Smooth muscle cell (in vitro differentiated cells): ENCODE results near the gene CST9L. TPM values are rescaled to one million over a fixed set of nuclear protein-coding genes. Genes with fewer than 3 reads are reported as not detected.

Source experiments
- DNase-seq: peaks from one replicate; lab custom pipeline; 2025; ENCODE audit not compliant: unreplicated experiment; lab: John Stamatoyannopoulos, UW
- H2AFZ ChIP-seq: fragments of 200-600 bp; sonication (generic); 2 replicates; pipeline ENCODE4 v1.6.0; 2016; ENCODE audit warnings: antibody characterized with exemption, low read depth, mild to moderate bottlenecking
- H3F3A ChIP-seq: fragments of 200-600 bp; sonication (generic); 2 replicates; pipeline ENCODE4 v1.6.0; 2017; ENCODE audit warnings: antibody characterized with exemption, low read depth
- H3K27ac ChIP-seq: fragments of 200-600 bp; sonication (generic); 2 replicates; pipeline ENCODE4 v1.5.1; 2016; ENCODE audit warnings: low read depth, mild to moderate bottlenecking
- H3K27me3 ChIP-seq: fragments of 200-600 bp; sonication (generic); 2 replicates; pipeline ENCODE4 v1.6.1; 2016; ENCODE audit warnings: low read depth, mild to moderate bottlenecking
- H3K36me3 ChIP-seq: fragments of 200-600 bp; sonication (generic); 2 replicates; pipeline ENCODE4 v1.5.1; 2016; ENCODE audit warnings: low read depth
- H3K4me1 ChIP-seq: fragments of 200-600 bp; sonication (generic); 2 replicates; pipeline ENCODE4 v1.5.1; 2016; ENCODE audit warnings: low read depth
- H3K4me2 ChIP-seq: fragments of 200-600 bp; sonication (generic); 2 replicates; pipeline ENCODE4 v1.6.0; 2016; ENCODE audit warnings: mild to moderate bottlenecking
- H3K4me3 ChIP-seq: fragments of 200-600 bp; sonication (generic); 2 replicates; pipeline ENCODE4 v1.5.1; 2016; ENCODE audit warnings: mild to moderate bottlenecking
- H3K79me2 ChIP-seq: fragments of 200-600 bp; sonication (generic); 2 replicates; pipeline ENCODE4 v1.6.0; 2016; ENCODE audit warnings: low read depth, mild to moderate bottlenecking
- H3K9ac ChIP-seq: fragments of 200-600 bp; sonication (generic); 2 replicates; pipeline ENCODE4 v1.6.0; 2016; ENCODE audit warnings: low read depth
- H3K9me3 ChIP-seq: fragments of 200-600 bp; sonication (generic); replicated peaks from 2 replicates; pipeline ENCODE4 v1.5.1; 2016; ENCODE audit warnings: low read depth
- H4K20me1 ChIP-seq: fragments of 200-600 bp; sonication (generic); 2 replicates; pipeline ENCODE4 v1.6.0; 2016; ENCODE audit warnings: low read depth
- CTCF ChIP-seq: fragments of 200-600 bp; sonication (generic); IDR thresholded peaks from 2 replicates; pipeline ENCODE4 v1.5.1; 2017; ENCODE audit warnings: borderline replicate concordance, mild to moderate bottlenecking, antibody characterized with exemption; ENCODE audit not compliant: insufficient read depth, poor library complexity, severe bottlenecking
- WGBS: methylation state at CpG from one replicate; pipeline ENCODE4 v1.1.7; 2016; ENCODE audit warnings: low lambda C conversion rate; 5-methylcytosine and 5-hydroxymethylcytosine counted together
- polyA plus RNA-seq: library from polyadenylated mRNA; unstranded; fragments of >200 nt; fragmentation: Nextera tagmentation; extraction: Ambion mirVana; gene quantifications from 2 replicates; pipeline ENCODE4 v1.2.1, GENCODE V29; 2016
- total RNA-seq: library from RNA; depleted of rRNA; stranded (reverse); fragments of >200 nt; gene quantifications from 2 replicates; pipeline ENCODE4 v1.2.3, GENCODE V29; 2014

The CST9L gene
- total and polyA plus RNA-seq, 2 experiments from 2014 or later, result not detected

GRCh38 chr20:23542801-23543200, 25.5 kb downstream of the CST9L start:
- no peak overlapping the region for H2AFZ ChIP-seq
- no peak for TF ChIP-seq CTCF
- no peaks in the 10 kb centered on the region for H4K20me1 ChIP-seq
- no peak overlapping the region for H3K4me2 ChIP-seq
- no peak for DNase-seq
- H3K36me3 ChIP-seq, result no peaks in the 10 kb centered on the region
- H3K9me3 ChIP-seq, result no peaks in the 10 kb centered on the region
- H3K27me3 ChIP-seq, result no peaks in the 10 kb centered on the region
- H3F3A ChIP-seq, result no peaks in the 10 kb centered on the region
- no peak overlapping the region for H3K4me3 ChIP-seq
- 60% methylated on average over 5 of the region's 5 CpGs for WGBS
- peaks cover 6% of the 10 kb centered on the region for H3K4me1 ChIP-seq
- H3K27ac ChIP-seq, result no peak overlapping the region
- H3K79me2 ChIP-seq, result no peaks in the 10 kb centered on the region
- H3K9ac ChIP-seq, result no peak overlapping the region

- Histone ChIP-seq H3K79me2 (no peaks in the 10 kb centered on the region), H3K36me3 (no peaks in the 10 kb centered on the region), H2AFZ (no peak overlapping the region), H3K4me1 (peaks cover 6% of the 10 kb centered on the region), H3F3A (no peaks in the 10 kb centered on the region), H3K27ac (no peak overlapping the region), H3K9ac (no peak overlapping the region), H3K4me3 (no peak overlapping the region), H3K4me2 (no peak overlapping the region), H3K9me3 (no peaks in the 10 kb centered on the region), H4K20me1 (no peaks in the 10 kb centered on the region), H3K27me3 (no peaks in the 10 kb centered on the region)
- WGBS, result 94% methylated on average over 2 of the region's 2 CpGs
- DNase-seq, result no peak
- no peak for TF ChIP-seq CTCF
Observed at GRCh38 chr20:23541776-23542175, 26.5 kb downstream of the CST9L start.

- H3K9ac ChIP-seq, result no peak overlapping the region
- peaks cover 6% of the 10 kb centered on the region for H3K4me1 ChIP-seq
- no peak for DNase-seq
- H3K4me2 ChIP-seq, result no peak overlapping the region
- H3K79me2 ChIP-seq, result no peaks in the 10 kb centered on the region
- no peak overlapping the region for H3K27ac ChIP-seq
- H3K36me3 ChIP-seq, result no peaks in the 10 kb centered on the region
- no peaks in the 10 kb centered on the region for H3K9me3 ChIP-seq
- WGBS, result 64% methylated on average over 1 of the region's 1 CpG
- no peak overlapping the region for H3K4me3 ChIP-seq
- H3K27me3 ChIP-seq, result no peaks in the 10 kb centered on the region
- H4K20me1 ChIP-seq, result no peaks in the 10 kb centered on the region
- H2AFZ ChIP-seq, result no peak overlapping the region
- no peaks in the 10 kb centered on the region for H3F3A ChIP-seq
- no peak for TF ChIP-seq CTCF
Observed at GRCh38 chr20:23541330-23541729, 27.0 kb downstream of the CST9L start.

- Histone ChIP-seq H3K27ac (no peak overlapping the region), H3K36me3 (no peaks in the 10 kb centered on the region), H2AFZ (no peak overlapping the region), H3F3A (no peaks in the 10 kb centered on the region), H3K79me2 (no peaks in the 10 kb centered on the region), H3K9ac (no peak overlapping the region), H3K4me1 (peaks cover 6% of the 10 kb centered on the region), H3K4me2 (no peak overlapping the region), H4K20me1 (no peaks in the 10 kb centered on the region), H3K4me3 (no peak overlapping the region), H3K9me3 (no peaks in the 10 kb centered on the region), H3K27me3 (no peaks in the 10 kb centered on the region)
- TF ChIP-seq CTCF, result no peak
- no peak for DNase-seq
- 85% methylated on average over 4 of the region's 4 CpGs for WGBS
Observed at GRCh38 chr20:23540624-23541023, 27.7 kb downstream of the CST9L start.
